Raji (cell line): ENCODE data around the gene CREBRF.

ENCODE experiments used
- POLR2A ChIP-seq: IDR thresholded peaks from 2 replicates; pipeline ENCODE4 v1.6.1; 2011; ENCODE audit warnings: low read depth, low read length, control low read depth; ENCODE audit not compliant: insufficient read depth

CREBRF gene

GRCh38 chr5:173119719-173120118 lies 63.6 kb downstream of the CREBRF start:
- no peak for TF ChIP-seq POLR2A

GRCh38 chr5:173123416-173123815 lies 67.3 kb downstream of the CREBRF start:
- TF ChIP-seq POLR2A, result no peak

GRCh38 chr5:173138707-173139106 lies 82.6 kb downstream of the CREBRF start:
- TF ChIP-seq POLR2A, result no peak

- no peak for TF ChIP-seq POLR2A
These were observed 83.5 kb downstream of the CREBRF start for GRCh38 chr5:173139631-173140030.

GRCh38 chr5:173140769-173141168 lies 84.6 kb downstream of the CREBRF start:
- TF ChIP-seq POLR2A, result no peak

GRCh38 chr5:173143567-173143966 lies 87.4 kb downstream of the CREBRF start:
- TF ChIP-seq POLR2A, result no peak

GRCh38 chr5:173144200-173145176 lies 88.3 kb downstream of the CREBRF start, which contains the start of gene BNIP1:
TSS of gene BNIP1 (plus strand) at chr5:173144531. CDS start at chr5:173144546, 15 bp downstream.
- peak; percentile 69 for TF ChIP-seq POLR2A

- no peak for TF ChIP-seq POLR2A
These were observed 92.2 kb downstream of the CREBRF start for GRCh38 chr5:173148354-173148753.

- TF ChIP-seq POLR2A, result no peak
These were observed 96.4 kb downstream of the CREBRF start for GRCh38 chr5:173152547-173152946.

GRCh38 chr5:173153842-173154241 lies 97.7 kb downstream of the CREBRF start:
- no peak for TF ChIP-seq POLR2A

- no peak for TF ChIP-seq POLR2A
These were observed 99.8 kb downstream of the CREBRF start for GRCh38 chr5:173155912-173156311.

- no peak for TF ChIP-seq POLR2A
These were observed 102.2 kb downstream of the CREBRF start for GRCh38 chr5:173158366-173158765.

GRCh38 chr5:173159256-173159655 lies 103.1 kb downstream of the CREBRF start:
- no peak for TF ChIP-seq POLR2A

GRCh38 chr5:173161148-173161547 lies 105.0 kb downstream of the CREBRF start:
- TF ChIP-seq POLR2A, result no peak

GRCh38 chr5:173163219-173163618 lies 107.1 kb downstream of the CREBRF start:
- no peak for TF ChIP-seq POLR2A
